HG03378 (cell line): ENCODE results near the gene PIK3R5.
"Not testable (repeated sequence)": the region's sequence is repeated elsewhere in the genome, so short reads cannot be mapped to it uniquely, and the experiment has no call there.

Source experiments
- ATAC-seq: cut with Tn5 transposase; IDR thresholded peaks from one replicate; pipeline ENCODE4 v1.9.1; 2021; ENCODE audit warnings: mild to moderate bottlenecking, moderate library complexity; ENCODE audit not compliant: unreplicated experiment

PIK3R5 gene

DNA sequence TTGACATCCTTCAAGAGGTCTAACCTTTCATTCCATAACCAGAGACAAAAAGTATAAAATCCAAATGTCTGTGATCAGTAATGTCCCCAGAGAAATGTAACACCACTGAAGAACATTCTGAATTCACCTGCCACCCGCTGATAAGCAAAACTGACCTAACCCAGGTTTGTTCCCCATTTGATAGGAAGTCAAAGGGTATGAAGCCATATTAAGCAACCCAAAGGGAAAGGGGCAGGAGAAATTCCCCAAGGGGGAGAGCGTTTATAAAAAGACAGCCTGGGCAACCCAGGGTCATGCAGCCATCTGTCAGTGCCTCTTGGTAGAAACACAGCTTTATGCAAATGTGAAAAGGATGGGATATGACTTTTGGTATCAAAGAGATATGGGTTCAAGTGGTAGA, 67.4 kb downstream of the PIK3R5 start:
- ATAC-seq = no peak

DNA sequence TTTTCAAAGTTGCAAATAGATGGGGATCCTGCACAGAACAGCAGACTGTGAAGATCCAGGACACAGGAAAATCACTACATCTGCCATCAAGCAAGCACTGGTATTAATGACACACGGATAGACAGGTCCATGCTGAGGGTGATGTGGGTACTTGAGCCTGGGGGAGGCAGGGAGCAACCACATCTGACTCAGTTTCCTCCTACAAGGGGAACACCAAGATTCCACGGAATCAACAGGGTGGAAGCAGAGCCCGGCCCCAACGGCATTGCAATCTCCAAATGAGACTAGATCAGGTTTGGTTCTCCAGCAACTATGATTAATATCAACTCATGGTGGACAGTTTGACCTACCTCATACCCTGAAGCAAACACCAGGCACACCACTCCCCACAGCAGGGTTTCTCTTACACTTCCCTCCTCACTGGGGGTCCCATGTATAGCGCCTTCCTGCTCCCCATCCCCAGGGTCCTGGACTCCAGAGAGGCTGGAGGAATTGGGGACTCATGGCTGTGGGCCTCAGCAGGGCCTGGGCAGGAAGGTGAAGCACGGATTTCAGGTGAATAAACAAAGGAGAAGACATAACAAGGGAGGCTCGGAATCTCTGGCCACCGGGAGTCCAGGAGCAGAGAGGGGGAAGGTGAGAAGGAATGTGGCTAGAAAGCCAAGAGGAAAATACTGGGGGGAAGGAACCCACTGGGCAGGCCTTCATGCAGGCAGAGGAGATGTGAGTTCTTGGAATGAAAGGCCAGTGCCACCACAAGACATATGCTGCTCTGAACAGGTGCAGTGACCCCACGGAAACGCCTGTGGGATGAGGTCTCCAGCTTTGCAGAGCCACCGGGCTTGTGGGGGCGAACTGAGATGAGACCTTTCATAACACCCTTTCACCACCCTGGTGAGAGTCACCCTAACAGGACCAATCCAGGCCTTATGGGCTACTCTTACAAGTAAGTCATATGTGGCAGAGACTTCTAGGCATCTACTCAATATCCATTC, 68.6 kb downstream of the PIK3R5 start:
- no peak for ATAC-seq

DNA sequence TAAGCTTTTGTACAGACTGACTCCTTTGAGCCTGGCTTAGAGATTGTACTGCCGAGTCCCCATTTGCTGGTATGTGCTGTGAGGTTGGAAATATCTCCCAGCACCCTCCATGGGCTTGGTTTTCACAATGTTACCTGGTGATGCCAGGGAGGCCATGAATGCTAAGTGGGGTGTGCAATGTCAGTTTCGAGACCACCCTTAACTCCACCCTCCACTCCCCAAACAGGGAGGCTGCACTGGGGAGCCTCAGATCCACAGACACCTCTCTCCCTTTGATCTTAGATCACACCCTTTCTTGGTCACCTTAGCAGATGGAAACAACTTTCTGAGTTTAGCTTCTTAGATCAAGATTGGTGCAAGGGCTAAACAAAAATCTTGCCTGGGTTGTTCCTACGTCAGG, 69.4 kb downstream of the PIK3R5 start:
- ATAC-seq = no peak

GRCh38 chr17:8894673-8895578, 70.6 kb downstream of the PIK3R5 start:
- peak; percentile 40 for ATAC-seq

- ATAC-seq = no peak
Observed at GRCh38 chr17:8894202-8894671, 71.3 kb downstream of the PIK3R5 start.

DNA sequence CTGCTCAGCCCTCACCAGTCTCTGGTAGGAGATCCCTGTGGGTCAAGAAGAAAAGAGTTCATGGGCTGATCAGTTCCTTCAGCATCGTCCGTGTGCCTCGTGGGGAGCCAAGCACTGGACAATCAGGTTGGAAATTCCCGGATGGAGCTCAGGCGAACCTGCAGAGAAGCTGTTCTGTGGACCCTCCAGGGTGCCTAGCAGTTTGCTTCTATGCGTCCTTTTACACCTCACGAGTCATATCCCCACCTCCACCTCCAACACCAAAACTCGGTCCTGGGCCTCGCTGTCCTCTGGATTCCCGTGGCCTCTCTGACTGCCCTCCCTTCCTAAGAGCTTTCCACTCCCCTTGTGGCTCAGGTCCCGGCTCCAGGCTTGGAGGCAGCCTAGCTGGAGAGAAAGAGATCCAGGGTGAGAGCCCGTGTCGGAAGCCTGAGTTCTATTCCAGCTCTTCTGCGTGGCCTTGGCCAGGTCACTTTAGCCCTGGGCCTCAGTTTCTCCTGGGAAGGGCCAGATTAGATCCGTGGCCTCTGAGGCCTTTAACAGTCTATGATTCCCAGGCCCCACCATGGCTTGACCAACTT, 71.8 kb downstream of the PIK3R5 start:
- ATAC-seq = no peak

DNA sequence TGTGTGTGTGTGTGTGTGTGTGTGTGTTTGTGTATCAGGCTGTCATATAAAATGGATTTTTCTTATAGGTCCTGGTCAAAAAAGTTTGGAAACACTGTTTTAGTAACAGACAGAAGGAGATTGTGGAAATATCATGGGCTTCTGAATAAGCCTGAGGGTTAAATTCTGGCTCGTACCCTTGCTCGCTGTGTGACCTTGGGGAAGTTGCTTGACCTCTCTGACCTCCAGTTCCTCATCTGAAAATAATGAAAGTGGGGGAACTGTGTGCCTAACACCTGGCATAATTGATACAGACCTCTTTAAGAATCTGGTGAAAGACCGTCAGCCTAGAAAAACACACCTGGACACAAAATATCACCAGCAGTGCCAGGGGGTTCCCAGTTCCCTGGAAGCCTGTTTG, 72.4 kb downstream of the PIK3R5 start:
- ATAC-seq = no peak

DNA sequence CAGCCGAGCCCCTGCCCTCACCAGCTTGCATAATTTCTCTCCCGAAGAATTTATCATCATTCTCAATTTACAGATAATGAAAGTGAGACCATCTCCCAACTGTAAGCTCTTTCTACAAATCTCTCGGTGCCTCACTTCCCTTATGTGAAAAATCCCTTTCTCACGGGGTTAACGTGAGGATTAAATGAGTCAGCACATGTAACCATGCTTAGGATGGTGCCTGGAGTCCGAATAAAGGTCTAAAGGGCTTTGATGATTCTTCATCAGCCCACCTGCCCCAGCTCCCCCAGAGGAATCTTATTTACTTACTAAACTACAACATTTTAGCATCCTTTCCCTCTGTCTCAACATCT, 73.2 kb downstream of the PIK3R5 start:
- ATAC-seq = peak; percentile 56

- ATAC-seq = no peak
Observed at GRCh38 chr17:8890671-8891070, 74.8 kb downstream of the PIK3R5 start.

- no peak for ATAC-seq
Observed at GRCh38 chr17:8889458-8890210, 75.9 kb downstream of the PIK3R5 start.

DNA sequence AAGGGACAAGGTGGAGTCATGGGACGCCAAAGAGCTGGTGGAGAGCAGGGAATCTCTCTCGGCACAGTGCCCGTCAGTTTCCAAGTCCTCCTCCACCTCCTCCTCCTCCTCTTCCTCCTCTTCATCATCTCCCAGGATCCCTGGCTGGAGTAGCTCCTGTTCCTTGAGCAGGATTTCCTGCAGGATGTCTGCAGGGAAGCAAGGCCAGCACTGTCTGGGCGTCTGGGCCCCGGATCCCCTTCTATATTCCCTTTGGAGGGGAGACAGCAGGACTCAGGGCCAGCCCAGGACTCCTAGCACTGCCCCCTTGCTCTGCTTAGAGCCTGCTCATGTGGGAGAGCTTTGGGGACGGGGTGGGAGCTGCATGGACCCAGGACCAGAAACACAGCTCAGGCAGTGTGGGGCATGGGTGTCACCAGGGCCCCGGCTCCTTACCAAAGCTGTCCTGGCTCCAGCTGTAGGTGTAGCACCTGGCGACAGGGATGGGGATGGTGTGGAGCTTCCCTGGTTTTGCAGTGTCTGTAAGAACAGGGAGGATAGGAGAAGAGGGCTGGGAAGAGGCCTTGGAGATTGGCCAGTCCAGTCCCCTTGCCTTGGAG, 76.7 kb downstream of the PIK3R5 start:
- no peak for ATAC-seq

- ATAC-seq = no peak
Observed at GRCh38 chr17:8887834-8888703, 77.4 kb downstream of the PIK3R5 start.

DNA sequence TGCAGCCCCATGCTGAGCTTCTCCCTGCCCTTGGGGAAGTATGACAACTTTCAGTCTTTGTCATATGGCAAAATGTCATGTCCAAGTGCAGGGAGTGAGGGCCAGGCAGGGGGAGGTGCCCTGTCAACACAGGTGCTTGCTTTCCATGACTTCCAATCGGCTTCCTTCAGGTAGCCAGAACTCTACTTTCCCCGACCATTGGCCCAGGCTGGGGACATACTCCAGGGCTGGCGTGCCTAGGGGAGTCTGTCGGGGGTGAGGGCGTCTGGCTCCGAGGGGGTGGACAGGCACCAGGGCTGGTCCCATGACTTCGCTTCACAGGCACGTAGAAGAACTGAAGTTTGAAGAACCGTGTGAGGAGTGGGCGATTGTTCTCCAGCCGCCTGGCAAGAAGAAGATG, 78.2 kb downstream of the PIK3R5 start:
- ATAC-seq = no peak

DNA sequence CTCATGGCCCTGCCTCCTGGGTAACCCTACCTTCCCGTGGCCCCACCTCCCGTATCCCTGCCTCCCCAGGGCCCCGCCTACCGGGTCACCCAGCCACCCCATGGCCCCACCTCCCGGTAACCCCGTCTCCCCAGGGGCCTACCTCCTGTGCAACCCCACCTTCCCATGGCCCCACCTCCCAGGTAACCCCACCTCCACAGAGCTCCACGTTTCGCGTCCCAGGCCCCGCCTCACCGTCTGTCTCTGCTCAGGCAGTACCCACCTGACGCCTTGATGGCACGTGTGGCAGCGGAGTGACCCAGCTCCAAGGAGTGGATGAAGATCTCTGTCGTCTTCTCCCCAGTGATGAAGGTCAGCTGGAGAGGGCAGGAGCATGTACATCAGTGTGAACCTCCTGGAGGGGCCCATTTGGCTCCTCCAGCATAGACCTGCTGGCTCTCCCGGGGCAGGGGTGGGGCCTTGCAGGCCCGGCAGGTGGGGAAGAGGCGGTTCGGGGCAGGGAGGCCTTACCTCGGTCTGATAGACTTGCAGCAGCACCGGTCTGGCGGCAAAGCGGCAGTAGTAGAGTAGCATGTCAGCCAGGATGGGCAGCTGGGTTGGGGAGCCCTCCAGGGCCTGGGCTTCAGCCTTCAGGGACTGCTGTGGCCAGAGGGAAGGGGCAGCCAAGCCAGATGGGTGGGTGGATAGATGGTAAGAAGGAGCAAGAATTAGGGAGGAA, 79.4 kb downstream of the PIK3R5 start:
- no peak for ATAC-seq

DNA sequence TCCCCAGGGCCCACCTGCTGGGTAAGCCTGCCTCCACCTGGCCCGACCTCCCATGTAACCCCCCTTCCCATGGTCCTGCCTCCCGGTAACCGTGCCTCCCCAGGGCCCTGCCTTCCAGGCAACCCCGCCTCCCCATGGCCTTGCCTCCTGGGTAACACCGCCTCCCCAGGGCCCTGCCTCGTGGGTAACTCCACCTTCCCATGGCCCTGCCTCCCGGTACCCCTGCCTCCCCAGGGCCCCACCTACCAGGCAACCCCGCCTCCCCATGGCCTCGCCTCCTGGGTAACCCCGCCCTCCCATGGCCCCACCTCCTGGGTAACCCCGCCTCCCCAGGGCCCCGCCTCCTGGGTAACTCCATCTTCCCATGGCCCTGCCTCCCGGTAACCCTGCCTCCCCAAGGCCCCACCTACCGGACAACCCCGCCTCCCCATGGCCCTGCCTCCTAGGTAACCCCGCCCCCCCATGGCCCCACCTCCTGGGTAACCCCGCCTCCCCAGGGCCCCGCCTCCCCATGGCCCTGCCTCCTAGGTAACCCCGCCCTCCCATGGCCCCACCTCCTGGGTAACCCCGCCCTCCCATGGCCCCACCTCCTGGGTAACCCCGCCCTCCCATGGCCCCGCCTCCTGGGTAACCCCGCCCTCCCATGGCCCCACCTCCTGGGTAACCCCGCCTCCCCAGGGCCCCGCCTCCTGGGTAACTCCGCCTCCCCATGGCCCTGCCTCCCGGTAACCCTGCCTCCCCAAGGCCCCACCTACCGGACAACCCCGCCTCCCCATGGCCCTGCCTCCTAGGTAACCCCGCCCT, 80.1 kb downstream of the PIK3R5 start:
- ATAC-seq = not testable (repeated sequence)

GRCh38 chr17:8884336-8884990, 81.0 kb downstream of the PIK3R5 start:
- ATAC-seq = no peak

DNA sequence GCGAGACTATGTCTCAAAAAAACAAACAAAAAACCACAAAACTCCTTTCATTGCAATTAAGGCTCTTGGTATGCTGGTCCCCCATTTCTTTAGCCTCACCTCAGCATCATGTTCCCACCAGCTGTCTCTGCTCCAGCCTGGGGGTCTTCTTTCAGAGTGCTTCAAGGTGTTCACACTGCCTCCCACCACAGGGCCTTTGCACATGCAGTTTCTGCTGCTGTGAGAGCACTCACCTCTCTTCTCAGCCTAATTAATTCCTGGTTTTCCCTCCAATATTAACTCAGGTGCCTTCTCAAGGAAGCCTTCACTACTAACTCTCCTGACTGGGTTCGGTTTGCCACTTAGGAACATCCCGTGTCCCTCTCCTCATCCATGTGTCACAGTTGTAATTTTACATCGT, 82.2 kb downstream of the PIK3R5 start:
- no peak for ATAC-seq
